Measurements from ENCODE around the gene MEIOC. TPM values are rescaled to one million over a fixed set of nuclear protein-coding genes. Genes with fewer than 3 reads are reported as not detected.
A peak's percentile ranks its signal among the peaks of the same experiment; 100 is the strongest.

MEIOC gene
- total and polyA plus RNA-seq, 2 donors from 2014 or later, result 0.26 to 0.28 TPM

DNA sequence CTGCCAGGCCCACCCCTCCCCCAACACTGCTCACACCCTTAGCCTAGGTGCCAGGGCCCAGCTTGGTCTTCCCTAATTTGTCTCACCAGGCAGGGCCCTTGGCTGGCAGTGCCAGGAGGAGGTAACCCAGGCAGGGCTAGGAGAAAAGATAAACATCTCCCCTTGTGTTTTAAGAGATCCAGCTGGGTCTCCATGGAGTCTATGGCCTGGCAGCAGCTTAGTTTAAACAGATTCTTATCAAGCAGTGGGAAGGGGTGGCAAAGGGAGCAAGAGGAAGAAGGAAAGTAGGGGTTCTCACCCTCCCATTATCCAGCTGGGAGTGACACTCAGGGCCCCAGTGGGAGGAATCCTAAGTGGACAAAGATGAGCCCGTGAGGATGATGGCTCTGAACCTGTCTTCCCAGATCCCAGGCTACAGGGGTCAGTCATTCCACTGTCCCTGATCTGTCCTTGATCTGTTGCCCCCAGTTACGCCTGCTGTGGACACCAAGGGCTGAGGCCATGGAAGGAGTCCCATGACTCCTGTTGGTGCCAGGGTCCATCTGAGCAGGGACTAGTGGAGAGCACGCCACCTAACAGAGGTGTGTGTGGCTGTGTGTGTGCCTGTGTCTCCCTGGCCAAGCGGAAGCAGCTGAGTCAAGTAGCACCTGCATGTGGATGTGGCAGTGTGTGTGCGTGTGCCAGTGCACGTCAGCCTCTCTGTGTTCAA lies 47.4 kb upstream of the MEIOC start:
- H3K27me3 ChIP-seq (ENCODE audit: control insufficient read depth, insufficient read depth, low read length), result no peaks in the 10 kb centered on the region

DNA sequence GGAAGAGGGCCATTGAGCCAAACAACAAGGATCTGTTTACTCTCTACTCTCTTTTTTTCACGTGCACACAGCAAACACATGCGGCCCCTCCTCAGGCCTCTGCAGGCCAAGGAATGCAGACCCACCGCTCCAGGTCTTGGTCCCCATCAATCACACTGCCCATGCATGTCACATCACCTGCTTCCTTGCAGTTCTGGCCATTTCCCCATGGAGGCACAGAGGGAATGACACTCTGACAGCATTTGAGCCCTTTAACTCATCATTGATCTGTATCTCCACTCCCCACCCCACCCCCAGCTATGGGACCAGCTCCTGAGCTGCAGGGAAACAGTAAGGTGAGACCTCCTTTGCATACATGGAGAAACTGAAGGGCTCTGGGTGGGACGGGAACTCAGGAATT lies 45.9 kb upstream of the MEIOC start:
- DNase-seq (peak; percentile 25 to 69 (median 64)), FAIRE-seq (no peak)
- TF ChIP-seq, protein P1, sequence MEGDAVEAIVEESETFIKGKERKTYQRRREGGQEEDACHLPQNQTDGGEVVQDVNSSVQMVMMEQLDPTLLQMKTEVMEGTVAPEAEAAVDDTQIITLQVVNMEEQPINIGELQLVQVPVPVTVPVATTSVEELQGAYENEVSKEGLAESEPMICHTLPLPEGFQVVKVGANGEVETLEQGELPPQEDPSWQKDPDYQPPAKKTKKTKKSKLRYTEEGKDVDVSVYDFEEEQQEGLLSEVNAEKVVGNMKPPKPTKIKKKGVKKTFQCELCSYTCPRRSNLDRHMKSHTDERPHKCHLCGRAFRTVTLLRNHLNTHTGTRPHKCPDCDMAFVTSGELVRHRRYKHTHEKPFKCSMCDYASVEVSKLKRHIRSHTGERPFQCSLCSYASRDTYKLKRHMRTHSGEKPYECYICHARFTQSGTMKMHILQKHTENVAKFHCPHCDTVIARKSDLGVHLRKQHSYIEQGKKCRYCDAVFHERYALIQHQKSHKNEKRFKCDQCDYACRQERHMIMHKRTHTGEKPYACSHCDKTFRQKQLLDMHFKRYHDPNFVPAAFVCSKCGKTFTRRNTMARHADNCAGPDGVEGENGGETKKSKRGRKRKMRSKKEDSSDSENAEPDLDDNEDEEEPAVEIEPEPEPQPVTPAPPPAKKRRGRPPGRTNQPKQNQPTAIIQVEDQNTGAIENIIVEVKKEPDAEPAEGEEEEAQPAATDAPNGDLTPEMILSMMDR (IDR thresholded peaks at IDR 0.05; ENCODE audit: borderline replicate concordance, extremely low read depth, insufficient read depth), result no peak
- Histone ChIP-seq H3K9ac (ENCODE audit: low read length in 3 of 3) (no peak overlapping the region), H3K27ac (ENCODE audit: low read depth in 2 of 2, low read length in 2 of 2) (no peak overlapping the region), H3K27me3 (ENCODE audit: control insufficient read depth, insufficient read depth, low read length) (no peaks in the 10 kb centered on the region), H3K4me1 (ENCODE audit: control insufficient read depth in 2 of 3, insufficient read depth in 2 of 3, low read depth in 1 of 3, low read length in 3 of 3) (no peaks in the 10 kb centered on the region), H3K36me3 (ENCODE audit: control insufficient read depth in 2 of 3, insufficient read depth in 3 of 3, low read length in 3 of 3) (no peaks in the 10 kb centered on the region), H3K4me3 (ENCODE audit: low read length in 3 of 3) (no peak overlapping the region), H3K9me3 (ENCODE audit: control insufficient read depth in 2 of 3, insufficient read depth in 1 of 3, low read length in 3 of 3) (no peaks in the 10 kb centered on the region)
- intact Hi-C loops (cut with DNase I), result no loop called here

More for the DNA sequence above, 47.4 kb upstream of the MEIOC start:
- Histone ChIP-seq H3K36me3 (ENCODE audit: control insufficient read depth in 2 of 3, insufficient read depth in 3 of 3, low read length in 3 of 3) (no peaks in the 10 kb centered on the region), H3K4me3 (ENCODE audit: low read length in 3 of 3) (no peak overlapping the region), H3K9ac (ENCODE audit: low read length in 3 of 3) (no peak overlapping the region), H3K9me3 (ENCODE audit: control insufficient read depth in 2 of 3, insufficient read depth in 1 of 3, low read length in 3 of 3) (no peaks in the 10 kb centered on the region), H3K27ac (ENCODE audit: low read depth in 2 of 2, low read length in 2 of 2) (no peak overlapping the region), H3K4me1 (ENCODE audit: control insufficient read depth in 2 of 3, insufficient read depth in 2 of 3, low read depth in 1 of 3, low read length in 3 of 3) (peaks cover 0 to 4% (median 0%) of the 10 kb centered on the region in 3 donors)
- FAIRE-seq (no peak), DNase-seq (peak in 2 of 5 donors; percentile 39 to 47)
- intact Hi-C loops (cut with DNase I), result no loop called here
- TF ChIP-seq, protein P1 (IDR thresholded peaks at IDR 0.05; ENCODE audit: borderline replicate concordance, extremely low read depth, insufficient read depth), result no peak

DNA sequence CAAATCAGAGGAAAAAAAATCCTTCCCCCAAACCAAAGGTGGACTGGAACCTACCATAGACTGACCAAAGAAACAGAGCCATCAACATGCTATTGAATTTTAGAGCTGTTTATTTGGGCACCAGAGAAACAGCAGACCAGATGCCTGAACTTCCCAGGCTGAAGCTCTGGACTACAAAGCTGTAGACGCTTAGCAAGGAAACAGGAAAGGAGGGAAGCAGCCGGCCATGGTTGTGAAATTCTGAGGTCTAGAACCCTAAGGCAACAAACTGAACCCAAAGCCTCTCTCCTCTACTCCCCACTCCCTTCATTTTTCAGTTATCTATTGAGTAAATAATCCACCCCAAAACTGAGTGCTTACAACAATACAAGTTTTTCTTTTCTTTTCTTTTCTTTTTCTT lies 45.4 kb upstream of the MEIOC start:
- FAIRE-seq, result no peak
- Histone ChIP-seq H3K9ac (ENCODE audit: low read length in 3 of 3) (no peak overlapping the region), H3K4me1 (ENCODE audit: control insufficient read depth in 2 of 3, insufficient read depth in 2 of 3, low read depth in 1 of 3, low read length in 3 of 3) (no peaks in the 10 kb centered on the region), H3K9me3 (ENCODE audit: control insufficient read depth in 2 of 3, insufficient read depth in 1 of 3, low read length in 3 of 3) (no peaks in the 10 kb centered on the region), H3K27me3 (ENCODE audit: control insufficient read depth, insufficient read depth, low read length) (no peaks in the 10 kb centered on the region), H3K27ac (ENCODE audit: low read depth in 2 of 2, low read length in 2 of 2) (no peak overlapping the region), H3K4me3 (ENCODE audit: low read length in 3 of 3) (no peak overlapping the region), H3K36me3 (ENCODE audit: control insufficient read depth in 2 of 3, insufficient read depth in 3 of 3, low read length in 3 of 3) (no peaks in the 10 kb centered on the region)
- intact Hi-C loops (cut with DNase I), result no loop called here
- peak in 2 of 5 donors; percentile 7 to 41 for DNase-seq
- TF ChIP-seq, protein P1 (IDR thresholded peaks at IDR 0.05; ENCODE audit: borderline replicate concordance, extremely low read depth, insufficient read depth), result no peak
